Retinal pigment epithelial cell (primary cell): ENCODE measurements around the gene ETV6.

Experiments used
- DNase-seq: peaks from one replicate; pipeline ENCODE4 v3.0.0-alpha.2; 2010; ENCODE audit warnings: low read depth
- H3K4me3 ChIP-seq: 2 replicates; pipeline ENCODE4 v1.5.1; 2011; ENCODE audit warnings: mild to moderate bottlenecking, low read length, control low read depth, moderate library complexity
- CTCF ChIP-seq: conservative IDR thresholded peaks from 2 replicates; pipeline ENCODE4 v1.5.1; 2011; ENCODE audit warnings: low read depth, low read length, control low read depth, inconsistent platforms

Gene ETV6

GRCh38 chr12:11823593-11823992, 174.1 kb downstream of the ETV6 start:
- no peak for TF ChIP-seq CTCF
- H3K4me3 ChIP-seq: no peak overlapping the region
- no peak for DNase-seq

GRCh38 chr12:11824069-11824468, 174.6 kb downstream of the ETV6 start:
- no peak overlapping the region for H3K4me3 ChIP-seq
- no peak for TF ChIP-seq CTCF
- no peak for DNase-seq

GRCh38 chr12:11824736-11825135, 175.3 kb downstream of the ETV6 start:
- no peak for DNase-seq
- H3K4me3 ChIP-seq: no peak overlapping the region
- no peak for TF ChIP-seq CTCF

GRCh38 chr12:11825278-11825677, 175.8 kb downstream of the ETV6 start:
- DNase-seq: no peak
- TF ChIP-seq CTCF: no peak
- no peak overlapping the region for H3K4me3 ChIP-seq

GRCh38 chr12:11826574-11826973, 177.1 kb downstream of the ETV6 start:
- no peak overlapping the region for H3K4me3 ChIP-seq
- peak; percentile 1 for TF ChIP-seq CTCF
- no peak for DNase-seq

- no peak for DNase-seq
- no peak for TF ChIP-seq CTCF
- H3K4me3 ChIP-seq: no peak overlapping the region
These were observed 177.9 kb downstream of the ETV6 start for GRCh38 chr12:11827091-11828061.

- H3K4me3 ChIP-seq: no peak overlapping the region
- no peak for DNase-seq
- no peak for TF ChIP-seq CTCF
These were observed 180.3 kb downstream of the ETV6 start for GRCh38 chr12:11829764-11830194.
